OCI-LY1 (cell line): ENCODE results near the gene EHBP1L1.

ENCODE experiments used
- H2AFZ ChIP-seq: fragments of 200-600 bp; sonication (generic), shearing (Covaris generic); 2 replicates; pipeline ENCODE4 v1.6.0; 2014; ENCODE audit warnings: antibody characterized with exemption, mild to moderate bottlenecking, low read length
- H3F3A ChIP-seq: fragments of 200-600 bp; sonication (generic), shearing (Covaris generic); 2 replicates; pipeline ENCODE4 v1.6.0; 2014; ENCODE audit warnings: mild to moderate bottlenecking, antibody characterized with exemption, low read length, moderate library complexity; ENCODE audit not compliant: insufficient read depth
- H3K27ac ChIP-seq: fragments of 200-600 bp; sonication (generic); 2 replicates; pipeline ENCODE4 v1.5.1; 2014; ENCODE audit warnings: low read length, mixed run types, mild to moderate bottlenecking, low read depth; ENCODE audit not compliant: poor library complexity, severe bottlenecking
- H3K27me3 ChIP-seq: fragments of 200-600 bp; sonication (generic); 2 replicates; pipeline ENCODE4 v1.6.0; 2014; ENCODE audit warnings: antibody characterized with exemption, mild to moderate bottlenecking, low read length, moderate library complexity; ENCODE audit not compliant: insufficient read depth
- H3K36me3 ChIP-seq: fragments of 200-600 bp; sonication (generic); 2 replicates; pipeline ENCODE4 v1.6.1; 2014; ENCODE audit warnings: mild to moderate bottlenecking, antibody characterized with exemption, low read length, moderate library complexity, mixed read lengths; ENCODE audit not compliant: insufficient read depth
- H3K4me1 ChIP-seq: fragments of 200-600 bp; sonication (generic); 2 replicates; pipeline ENCODE4 v1.5.1; 2014; ENCODE audit warnings: mild to moderate bottlenecking, low read length, moderate library complexity; ENCODE audit not compliant: insufficient read depth, severe bottlenecking
- H3K4me2 ChIP-seq: fragments of 200-600 bp; sonication (generic), shearing (Covaris generic); 2 replicates; pipeline ENCODE4 v1.6.1; 2014; ENCODE audit warnings: low read length
- H3K4me3 ChIP-seq: fragments of 200-600 bp; sonication (generic); 2 replicates; pipeline ENCODE4 v1.5.1; 2014; ENCODE audit warnings: low read length, low read depth, mild to moderate bottlenecking, mixed read lengths; ENCODE audit not compliant: poor library complexity, severe bottlenecking
- H3K79me2 ChIP-seq: fragments of 200-600 bp; shearing (Covaris generic); 2 replicates; pipeline ENCODE4 v1.6.1; 2016; ENCODE audit warnings: mixed run types, low read length, mixed read lengths; ENCODE audit not compliant: insufficient read depth
- H3K9ac ChIP-seq: fragments of 200-600 bp; sonication (generic), shearing (Covaris generic); 2 replicates; pipeline ENCODE4 v1.6.1; 2014; ENCODE audit warnings: mild to moderate bottlenecking, low read length, mixed read lengths
- H3K9me2 ChIP-seq: fragments of 200-600 bp; sonication (generic), shearing (Covaris generic); 2 replicates; pipeline ENCODE4 v1.6.1; 2014; ENCODE audit warnings: low read depth, mild to moderate bottlenecking, low read length, mixed read lengths
- H3K9me3 ChIP-seq: fragments of 200-600 bp; shearing (Covaris generic); 2 replicates; pipeline ENCODE4 v1.6.1; 2014; ENCODE audit warnings: low read length, mixed read lengths
- H4K20me1 ChIP-seq: fragments of 200-600 bp; sonication (generic), shearing (Covaris generic); 2 replicates; pipeline ENCODE4 v1.6.0; 2016; ENCODE audit warnings: mild to moderate bottlenecking, low read length; ENCODE audit not compliant: insufficient read depth
- EZH2 ChIP-seq: fragments of 200-600 bp; sonication (generic), shearing (Covaris generic); IDR thresholded peaks from 2 replicates; pipeline ENCODE4 v1.8.0; 2017; ENCODE audit warnings: borderline replicate concordance, mixed run types, mild to moderate bottlenecking, antibody characterized with exemption, low read length, moderate library complexity, mixed read lengths
- TF ChIP-seq, protein P1 (sequence below): fragments of 200-600 bp; sonication (generic), shearing (Covaris generic); IDR thresholded peaks from 2 replicates; pipeline ENCODE4 v1.5.1; 2017; ENCODE audit warnings: mild to moderate bottlenecking, antibody characterized with exemption, low read length, moderate library complexity, mixed read lengths

Gene EHBP1L1

DNA sequence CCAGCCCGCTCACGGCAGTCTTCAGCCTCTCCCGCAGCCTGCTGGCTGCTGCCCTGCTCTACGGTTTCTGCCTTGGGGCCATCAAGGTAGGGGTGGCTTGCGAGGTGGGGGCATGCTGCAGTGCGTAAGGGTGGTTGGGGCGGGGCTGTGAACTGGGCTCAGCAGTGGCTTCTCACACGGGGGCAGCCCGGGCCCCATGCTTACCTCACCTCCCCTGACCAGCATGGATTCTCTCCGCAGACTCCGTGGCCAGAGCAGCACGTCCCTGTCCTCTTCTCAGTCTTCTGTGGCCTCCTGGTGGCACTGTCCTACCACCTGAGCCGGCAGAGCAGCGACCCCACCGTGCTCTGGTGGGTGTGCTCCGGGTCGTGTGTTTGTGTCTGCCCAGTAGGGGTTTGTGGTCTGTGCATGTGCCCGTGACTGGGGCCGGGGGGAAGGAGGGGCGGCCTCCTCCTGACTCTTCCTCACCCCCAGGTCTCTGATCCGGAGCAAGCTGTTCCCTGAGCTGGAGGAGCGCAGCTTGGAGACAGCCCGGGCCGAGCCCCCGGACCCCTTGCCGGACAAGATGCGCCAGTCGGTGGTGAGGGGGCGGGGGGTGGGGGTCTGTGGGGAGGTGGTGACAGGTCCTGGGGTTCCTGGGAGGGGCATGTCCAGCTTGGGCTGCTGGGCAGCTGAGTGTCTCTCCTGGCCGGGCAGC lies 49.2 kb downstream of the EHBP1L1 start:
- no peak overlapping the region for H2AFZ ChIP-seq

GRCh38 chr11:65625628-65626342 lies 49.9 kb downstream of the EHBP1L1 start:
- Histone ChIP-seq H3F3A (no peaks in the 10 kb centered on the region), H3K27me3 (no peaks in the 10 kb centered on the region), H3K36me3 (peaks cover 96% of the 10 kb centered on the region), H3K27ac (no peak overlapping the region), H3K79me2 (no peaks in the 10 kb centered on the region), H3K4me1 (peaks cover under 1% of the 10 kb centered on the region), H3K9me3 (no peaks in the 10 kb centered on the region), H2AFZ (no peak overlapping the region), H4K20me1 (no peaks in the 10 kb centered on the region), H3K9ac (no peak overlapping the region), H3K9me2 (no peaks in the 10 kb centered on the region), H3K4me3 (no peak overlapping the region), H3K4me2 (no peak overlapping the region)
- TF ChIP-seq EZH2 = no peak
- TF ChIP-seq, protein P1, sequence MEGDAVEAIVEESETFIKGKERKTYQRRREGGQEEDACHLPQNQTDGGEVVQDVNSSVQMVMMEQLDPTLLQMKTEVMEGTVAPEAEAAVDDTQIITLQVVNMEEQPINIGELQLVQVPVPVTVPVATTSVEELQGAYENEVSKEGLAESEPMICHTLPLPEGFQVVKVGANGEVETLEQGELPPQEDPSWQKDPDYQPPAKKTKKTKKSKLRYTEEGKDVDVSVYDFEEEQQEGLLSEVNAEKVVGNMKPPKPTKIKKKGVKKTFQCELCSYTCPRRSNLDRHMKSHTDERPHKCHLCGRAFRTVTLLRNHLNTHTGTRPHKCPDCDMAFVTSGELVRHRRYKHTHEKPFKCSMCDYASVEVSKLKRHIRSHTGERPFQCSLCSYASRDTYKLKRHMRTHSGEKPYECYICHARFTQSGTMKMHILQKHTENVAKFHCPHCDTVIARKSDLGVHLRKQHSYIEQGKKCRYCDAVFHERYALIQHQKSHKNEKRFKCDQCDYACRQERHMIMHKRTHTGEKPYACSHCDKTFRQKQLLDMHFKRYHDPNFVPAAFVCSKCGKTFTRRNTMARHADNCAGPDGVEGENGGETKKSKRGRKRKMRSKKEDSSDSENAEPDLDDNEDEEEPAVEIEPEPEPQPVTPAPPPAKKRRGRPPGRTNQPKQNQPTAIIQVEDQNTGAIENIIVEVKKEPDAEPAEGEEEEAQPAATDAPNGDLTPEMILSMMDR = peak; percentile 68

More for the DNA sequence above, 49.2 kb downstream of the EHBP1L1 start:
- Histone ChIP-seq H3K4me3 (no peak overlapping the region), H3K27me3 (no peaks in the 10 kb centered on the region), H3F3A (no peaks in the 10 kb centered on the region), H3K36me3 (peaks cover 96% of the 10 kb centered on the region), H3K79me2 (no peaks in the 10 kb centered on the region), H4K20me1 (no peaks in the 10 kb centered on the region), H3K27ac (no peak overlapping the region), H3K4me1 (peaks cover 6% of the 10 kb centered on the region), H3K9me3 (no peaks in the 10 kb centered on the region), H3K9me2 (no peaks in the 10 kb centered on the region), H3K9ac (no peak overlapping the region), H3K4me2 (no peak overlapping the region)
- no peak for TF ChIP-seq EZH2
- TF ChIP-seq, protein P1 = no peak

DNA sequence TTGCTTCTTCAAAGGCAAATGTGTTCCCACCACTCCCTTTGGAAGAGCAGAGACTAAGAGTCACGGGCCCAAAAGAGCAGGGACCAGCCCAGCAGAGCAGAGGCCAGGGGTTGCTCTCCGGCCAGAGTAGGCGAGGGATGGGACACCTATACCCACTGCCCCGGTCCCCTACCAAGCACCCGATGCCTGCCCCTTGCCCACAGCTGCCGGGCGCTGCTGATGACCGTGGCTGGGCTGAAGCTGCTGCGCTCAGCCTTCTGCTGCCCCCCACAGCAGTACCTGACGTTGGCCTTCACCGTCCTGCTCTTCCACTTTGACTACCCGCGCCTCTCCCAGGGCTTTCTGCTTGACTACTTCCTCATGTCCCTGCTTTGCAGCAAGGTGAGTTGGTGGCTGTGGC lies 51.3 kb downstream of the EHBP1L1 start:
- Histone ChIP-seq H3K9ac (no peak overlapping the region), H3K9me2 (no peaks in the 10 kb centered on the region), H3K79me2 (no peaks in the 10 kb centered on the region), H3K36me3 (peaks cover 93% of the 10 kb centered on the region), H3K27ac (no peak overlapping the region), H4K20me1 (no peaks in the 10 kb centered on the region), H3F3A (no peaks in the 10 kb centered on the region), H2AFZ (no peak overlapping the region), H3K9me3 (no peaks in the 10 kb centered on the region), H3K4me3 (no peak overlapping the region), H3K4me1 (no peaks in the 10 kb centered on the region), H3K27me3 (no peaks in the 10 kb centered on the region), H3K4me2 (no peak overlapping the region)
- TF ChIP-seq, protein P1 = no peak
- no peak for TF ChIP-seq EZH2
